Measurements from ENCODE around the gene CRIP2. TPM values are rescaled to one million over a fixed set of nuclear protein-coding genes. Genes with fewer than 3 reads are reported as not detected.
A peak's percentile ranks its signal among the peaks of the same experiment; 100 is the strongest.

The CRIP2 gene
- total and polyA plus RNA-seq, 10 of the 15 experiments (the other 5 are each of a cell fraction or from before 2014, with no cell fraction given), result 0.04 to 0.62 (median 0.37) TPM; not detected in 5

- TF ChIP-seq ZBTB4 (CRISPR knock-in tag; IDR thresholded peaks at IDR 0.05) (no peak), SUZ12 (IDR thresholded peaks at IDR 0.05; ENCODE audit: unreplicated experiment) (no peak), BHLHE40 (IDR thresholded peaks at IDR 0.05; ENCODE audit: borderline replicate concordance in 1 of 2, low read depth in 2 of 2, low read length in 1 of 2) (peak; percentile 92 to 97), IRF4 (IDR thresholded peaks at IDR 0.05; ENCODE audit: low read depth, low read length) (no peak; the same call in 1 of the 2 replicates), CHD4 (IDR thresholded peaks at IDR 0.05) (no peak), CHD2 (IDR thresholded peaks at IDR 0.05; ENCODE audit: borderline replicate concordance, low read depth, low read length) (peak; percentile 92; the same call in 1 of the 2 replicates), SREBF2 (IDR thresholded peaks at IDR 0.05; ENCODE audit: low read length) (peak; percentile 36; the same call in 1 of the 2 replicates), IRF3 (IDR thresholded peaks at IDR 0.05) (peak; percentile 96), BCL11A (IDR thresholded peaks at IDR 0.05; ENCODE audit: low read depth, low read length) (0 out of 2 replicates have a peak, but pooled peaks have one; percentile 6), RB1 (IDR thresholded peaks at IDR 0.05; ENCODE audit: borderline replicate concordance) (peak; percentile 91; the same call in 1 of the 2 replicates), EGR1 (IDR thresholded peaks at IDR 0.05; ENCODE audit: borderline replicate concordance in 1 of 2, low read depth in 2 of 2, low read length in 2 of 2) (peak in 1 of 2 experiments; percentile 9; a peak in 1 of 3 replicates), MEF2A (IDR thresholded peaks at IDR 0.05; ENCODE audit: insufficient read depth, low read depth, low read length) (no peak), HCFC1 (IDR thresholded peaks at IDR 0.05; ENCODE audit: low read length) (peak; percentile 70)
- TF ChIP-seq, protein P1, sequence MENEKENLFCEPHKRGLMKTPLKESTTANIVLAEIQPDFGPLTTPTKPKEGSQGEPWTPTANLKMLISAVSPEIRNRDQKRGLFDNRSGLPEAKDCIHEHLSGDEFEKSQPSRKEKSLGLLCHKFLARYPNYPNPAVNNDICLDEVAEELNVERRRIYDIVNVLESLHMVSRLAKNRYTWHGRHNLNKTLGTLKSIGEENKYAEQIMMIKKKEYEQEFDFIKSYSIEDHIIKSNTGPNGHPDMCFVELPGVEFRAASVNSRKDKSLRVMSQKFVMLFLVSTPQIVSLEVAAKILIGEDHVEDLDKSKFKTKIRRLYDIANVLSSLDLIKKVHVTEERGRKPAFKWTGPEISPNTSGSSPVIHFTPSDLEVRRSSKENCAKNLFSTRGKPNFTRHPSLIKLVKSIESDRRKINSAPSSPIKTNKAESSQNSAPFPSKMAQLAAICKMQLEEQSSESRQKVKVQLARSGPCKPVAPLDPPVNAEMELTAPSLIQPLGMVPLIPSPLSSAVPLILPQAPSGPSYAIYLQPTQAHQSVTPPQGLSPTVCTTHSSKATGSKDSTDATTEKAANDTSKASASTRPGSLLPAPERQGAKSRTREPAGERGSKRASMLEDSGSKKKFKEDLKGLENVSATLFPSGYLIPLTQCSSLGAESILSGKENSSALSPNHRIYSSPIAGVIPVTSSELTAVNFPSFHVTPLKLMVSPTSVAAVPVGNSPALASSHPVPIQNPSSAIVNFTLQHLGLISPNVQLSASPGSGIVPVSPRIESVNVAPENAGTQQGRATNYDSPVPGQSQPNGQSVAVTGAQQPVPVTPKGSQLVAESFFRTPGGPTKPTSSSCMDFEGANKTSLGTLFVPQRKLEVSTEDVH (IDR thresholded peaks at IDR 0.05; ENCODE audit: low read depth, partially characterized antibody), result peak; percentile 92
- TF ChIP-seq, protein P2, sequence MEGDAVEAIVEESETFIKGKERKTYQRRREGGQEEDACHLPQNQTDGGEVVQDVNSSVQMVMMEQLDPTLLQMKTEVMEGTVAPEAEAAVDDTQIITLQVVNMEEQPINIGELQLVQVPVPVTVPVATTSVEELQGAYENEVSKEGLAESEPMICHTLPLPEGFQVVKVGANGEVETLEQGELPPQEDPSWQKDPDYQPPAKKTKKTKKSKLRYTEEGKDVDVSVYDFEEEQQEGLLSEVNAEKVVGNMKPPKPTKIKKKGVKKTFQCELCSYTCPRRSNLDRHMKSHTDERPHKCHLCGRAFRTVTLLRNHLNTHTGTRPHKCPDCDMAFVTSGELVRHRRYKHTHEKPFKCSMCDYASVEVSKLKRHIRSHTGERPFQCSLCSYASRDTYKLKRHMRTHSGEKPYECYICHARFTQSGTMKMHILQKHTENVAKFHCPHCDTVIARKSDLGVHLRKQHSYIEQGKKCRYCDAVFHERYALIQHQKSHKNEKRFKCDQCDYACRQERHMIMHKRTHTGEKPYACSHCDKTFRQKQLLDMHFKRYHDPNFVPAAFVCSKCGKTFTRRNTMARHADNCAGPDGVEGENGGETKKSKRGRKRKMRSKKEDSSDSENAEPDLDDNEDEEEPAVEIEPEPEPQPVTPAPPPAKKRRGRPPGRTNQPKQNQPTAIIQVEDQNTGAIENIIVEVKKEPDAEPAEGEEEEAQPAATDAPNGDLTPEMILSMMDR (IDR thresholded peaks at IDR 0.05 in 2 of 3, conservative IDR thresholded peaks at IDR 0.05 in 1 of 3; ENCODE audit: control insufficient read depth in 2 of 3, extremely low read depth in 1 of 3, insufficient read depth in 1 of 3, low read depth in 3 of 3, low read length in 3 of 3), result peak; percentile 69 to 93 (median 78); a peak in 5 of 6 replicates
Observed at GRCh38 chr14:105490572-105491365, 16.1 kb downstream of the CRIP2 start, which contains the start of gene TEDC1 (continued).
